Retina (tissue), 1 donor: Measurements from ENCODE around the gene ZNF189.

Experiments used
- DNase-seq: peaks from one replicate; pipeline ENCODE4 v3.0.0-alpha.2; 2016

The ZNF189 gene

DNA sequence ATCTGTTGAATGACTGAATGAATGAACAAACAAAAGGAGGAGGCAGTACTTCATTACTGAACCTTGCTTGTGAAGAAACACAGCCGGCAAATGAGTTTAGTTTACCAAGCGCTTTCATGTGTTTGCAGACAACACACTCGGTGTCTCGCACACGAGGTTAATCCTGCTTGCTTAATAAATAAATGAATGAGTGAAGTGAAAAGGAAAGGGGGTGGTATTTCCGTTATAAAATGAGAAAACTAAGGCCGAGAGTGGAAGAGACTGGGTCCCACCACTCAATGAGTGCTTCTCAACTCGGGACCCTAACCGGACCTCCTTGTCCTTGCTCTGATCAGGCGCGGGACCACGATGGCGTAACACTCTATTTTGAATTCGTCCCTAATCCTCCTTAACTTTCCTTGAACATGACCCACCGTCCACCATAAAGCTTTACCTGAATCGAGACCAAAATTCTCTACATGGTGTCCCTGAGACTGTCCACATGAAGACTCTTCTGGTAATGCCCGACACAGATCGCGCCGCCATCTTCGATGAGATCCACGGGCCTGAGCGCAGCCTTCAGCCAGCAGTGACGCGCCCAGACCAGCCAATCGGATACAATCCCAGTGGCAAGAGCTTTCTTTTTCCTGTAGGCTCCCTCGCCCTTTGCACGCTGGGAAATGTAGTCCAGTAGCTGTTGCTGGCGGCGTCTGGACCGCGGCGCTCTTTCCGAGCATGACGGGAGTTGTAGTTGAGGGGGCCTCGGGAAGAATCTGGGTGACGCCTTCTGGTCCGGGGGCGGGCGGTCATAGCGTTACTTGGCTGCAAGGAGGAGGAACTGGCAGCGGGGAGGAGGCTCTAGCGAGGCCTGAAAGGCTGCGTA, at the start of gene ZNF189, which contains the start of gene MRPL50:
Gene ZNF189 (plus strand): TSS at position 784 of the 862 bp plus-strand sequence. CDS start 306 bp downstream, outside the sequence.
Gene MRPL50 (minus strand): TSS at position 551 of the 862 bp plus-strand sequence. CDS start 26 bp downstream, at position 525.
- DNase-seq = peak; percentile 95

DNA sequence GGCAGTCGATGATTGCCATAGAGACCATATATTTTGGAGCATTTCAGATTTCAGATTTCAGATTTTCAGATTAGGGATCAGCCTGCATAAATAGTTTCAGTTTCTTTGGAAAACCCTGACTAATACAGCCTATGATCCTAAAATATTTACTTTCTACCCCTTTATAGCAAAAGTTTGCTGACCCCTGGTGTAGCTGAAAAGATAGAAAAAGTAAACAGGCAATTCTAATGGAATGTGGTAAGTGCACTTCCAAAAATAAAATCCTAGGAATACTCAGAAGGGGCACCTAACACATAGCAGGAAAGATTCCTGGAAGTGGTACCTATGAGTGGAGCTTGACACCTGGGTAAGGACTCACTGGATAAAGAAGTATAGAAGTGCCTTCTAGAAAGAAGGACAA, 48.4 kb upstream of the ZNF189 start:
- no peak for DNase-seq

DNA sequence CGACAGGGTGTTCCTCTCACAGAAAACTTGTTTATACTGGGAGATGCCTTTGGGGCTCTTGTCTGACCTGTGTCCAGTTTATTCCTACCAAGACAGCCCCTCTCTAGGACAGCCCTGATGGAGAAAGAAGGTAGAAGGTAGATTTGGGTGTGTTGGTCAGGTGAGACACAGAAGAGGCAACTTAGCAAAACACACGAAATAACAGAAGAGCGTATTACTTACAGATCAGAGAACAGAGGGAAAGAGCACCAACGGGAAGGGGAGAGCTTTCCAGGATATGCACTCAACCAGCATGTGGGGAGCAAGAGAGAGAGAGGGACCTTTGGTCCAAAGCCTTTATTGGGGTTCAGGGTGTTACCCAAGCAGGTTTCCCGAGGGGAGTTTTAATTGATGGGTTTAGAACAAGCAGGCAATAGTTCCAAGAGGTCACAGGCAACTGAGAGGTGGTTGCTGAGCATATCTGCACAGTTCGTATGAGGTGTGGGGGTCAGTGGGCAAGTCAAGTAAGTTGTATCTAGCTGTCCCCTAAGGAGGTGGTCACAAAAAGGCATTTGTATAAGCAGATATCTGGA, 45.7 kb upstream of the ZNF189 start:
- no peak for DNase-seq

DNA sequence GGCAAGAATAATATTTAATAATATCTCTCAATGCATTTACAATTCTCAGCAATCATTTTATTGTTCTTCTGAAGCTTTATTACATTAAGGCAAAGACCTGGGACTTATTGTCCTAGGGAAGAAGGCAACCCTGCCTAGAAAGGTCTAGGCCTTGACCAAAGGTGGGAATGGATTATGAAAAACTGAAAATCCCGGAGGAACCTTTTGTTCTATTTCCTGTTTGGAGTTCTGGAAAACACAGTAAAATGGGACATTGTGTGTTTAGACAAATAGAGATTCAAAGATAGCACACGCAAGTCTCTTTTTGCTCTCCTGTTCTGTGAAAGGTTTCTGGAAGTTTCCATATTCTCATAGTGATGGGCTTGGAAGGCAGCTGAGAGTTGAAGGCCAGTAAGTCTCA, 45.0 kb upstream of the ZNF189 start:
- no peak for DNase-seq

DNA sequence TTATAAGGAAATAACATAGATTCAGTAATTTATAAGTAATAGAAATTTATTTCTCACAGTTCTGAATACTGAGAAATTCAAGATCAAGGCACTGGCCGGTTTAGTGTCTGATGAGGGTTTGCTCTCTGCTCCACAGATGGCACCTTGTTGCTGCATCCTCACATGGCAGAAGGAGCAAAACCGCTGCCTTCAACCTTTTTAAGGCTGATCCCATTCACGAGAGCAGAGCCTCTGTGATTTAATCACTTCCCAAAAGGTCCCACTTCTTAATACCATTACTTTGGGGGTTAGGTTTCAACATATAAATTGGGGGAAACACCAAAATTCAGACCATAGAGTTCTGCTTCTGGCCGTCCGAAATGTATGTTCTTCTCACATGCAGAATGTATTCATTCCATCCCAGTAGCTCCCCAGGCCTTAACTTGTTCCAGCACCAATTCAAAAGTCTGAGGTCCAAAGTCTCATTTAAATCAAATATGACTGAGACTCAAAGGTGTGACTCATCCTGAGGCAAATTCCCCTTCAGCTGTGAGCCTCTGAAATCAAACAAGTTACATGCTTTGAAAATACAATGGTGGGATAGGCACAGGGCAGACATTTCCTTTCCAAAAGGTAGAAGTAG, 44.4 kb upstream of the ZNF189 start:
- DNase-seq = no peak

DNA sequence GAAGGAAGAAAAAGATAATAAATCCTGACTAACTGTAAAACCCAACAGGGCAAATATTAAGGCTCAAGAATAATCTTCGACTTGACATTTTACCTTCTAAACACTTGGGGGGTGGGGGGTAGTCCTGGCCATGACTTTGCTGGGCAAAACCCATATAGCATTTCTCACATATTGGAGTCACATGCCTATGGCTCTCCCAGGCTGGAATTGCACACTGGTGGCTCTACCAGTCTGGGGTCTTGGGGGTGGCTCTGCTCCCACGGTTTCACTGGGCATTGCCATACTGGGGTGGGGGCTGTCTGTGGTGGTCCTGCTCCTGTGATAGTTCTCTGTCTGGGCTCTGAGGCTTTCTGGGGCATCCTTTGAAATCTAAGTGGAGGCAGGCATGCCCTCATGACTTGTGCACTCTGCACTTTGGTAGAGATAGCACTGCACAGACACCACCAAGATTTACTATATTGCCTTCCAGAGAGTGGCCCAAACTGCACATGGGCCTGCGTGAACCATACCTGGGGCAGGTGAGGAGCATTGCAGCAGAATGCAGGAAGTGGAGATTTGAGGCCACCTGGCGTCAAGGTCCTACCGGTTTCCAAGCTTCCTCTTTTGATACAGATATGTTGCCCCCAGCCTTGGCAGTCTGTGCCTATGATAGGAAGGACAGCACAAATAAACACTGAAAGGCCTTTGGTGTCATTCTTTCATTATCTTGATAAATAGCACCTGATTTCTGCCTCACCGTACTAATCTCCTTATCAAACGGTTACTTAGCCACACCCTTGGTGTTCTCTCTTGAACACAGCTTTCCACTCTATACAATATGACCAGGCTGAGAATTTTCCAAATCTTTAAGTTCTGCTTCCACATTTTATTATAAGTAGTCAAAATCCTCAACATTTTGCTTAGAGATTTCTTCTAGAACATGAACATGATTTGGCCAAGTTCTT, 43.6 kb upstream of the ZNF189 start:
- no peak for DNase-seq

DNA sequence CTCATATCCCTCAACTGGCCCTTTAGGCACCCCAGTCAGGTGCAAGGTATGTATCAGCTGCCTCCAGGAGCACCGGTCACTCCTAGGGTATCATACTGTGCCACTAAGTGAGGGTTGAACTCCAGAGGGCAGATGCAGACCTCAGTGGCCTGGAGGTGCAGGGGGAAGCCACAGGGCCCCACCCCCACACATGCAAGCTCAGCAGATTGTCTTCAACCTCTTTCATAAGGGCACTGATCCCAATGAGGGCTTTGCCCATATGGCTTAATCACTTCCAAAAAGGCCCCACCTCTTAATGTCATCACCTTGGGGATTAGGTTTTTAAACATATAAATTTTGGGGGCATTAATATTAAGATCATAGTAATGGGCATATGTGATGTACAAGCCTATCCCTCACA, 42.0 kb upstream of the ZNF189 start:
- DNase-seq = no peak

DNA sequence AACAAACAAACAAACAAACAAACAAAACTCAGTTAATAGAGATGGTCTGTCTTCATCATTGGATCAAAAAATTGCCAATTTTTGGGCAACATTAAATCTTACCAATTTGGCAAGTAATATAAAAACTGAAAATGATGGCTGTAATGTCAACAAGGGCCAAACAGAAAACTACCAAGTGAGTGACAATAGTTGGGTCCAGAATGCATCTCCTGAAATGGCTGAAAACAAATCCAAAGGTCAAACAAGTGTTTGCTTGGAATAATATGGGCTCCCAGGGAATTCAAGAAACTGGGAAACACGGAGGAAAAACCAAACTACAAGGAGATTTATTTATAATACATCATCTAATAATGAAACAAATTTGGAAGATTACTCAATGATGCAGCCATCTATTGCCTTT, 39.0 kb upstream of the ZNF189 start:
- no peak for DNase-seq

DNA sequence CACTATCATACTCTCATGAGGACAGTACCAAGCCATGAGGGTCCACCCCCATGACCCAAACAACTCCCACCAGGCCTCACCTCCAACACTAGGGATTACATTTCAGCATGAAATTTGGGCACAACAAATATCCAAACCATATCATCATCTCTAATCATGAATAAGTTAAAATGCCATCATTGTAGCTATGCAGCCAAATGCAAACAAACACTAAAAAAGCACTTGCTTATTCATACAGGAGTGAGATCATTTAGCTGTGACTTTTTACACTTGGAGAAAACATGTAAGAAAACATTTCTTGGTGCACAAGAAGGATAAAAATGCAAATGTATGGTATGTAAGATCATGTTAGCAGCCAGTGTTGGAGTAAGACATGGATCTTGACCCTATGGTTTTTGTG, 38.0 kb upstream of the ZNF189 start:
- no peak for DNase-seq

DNA sequence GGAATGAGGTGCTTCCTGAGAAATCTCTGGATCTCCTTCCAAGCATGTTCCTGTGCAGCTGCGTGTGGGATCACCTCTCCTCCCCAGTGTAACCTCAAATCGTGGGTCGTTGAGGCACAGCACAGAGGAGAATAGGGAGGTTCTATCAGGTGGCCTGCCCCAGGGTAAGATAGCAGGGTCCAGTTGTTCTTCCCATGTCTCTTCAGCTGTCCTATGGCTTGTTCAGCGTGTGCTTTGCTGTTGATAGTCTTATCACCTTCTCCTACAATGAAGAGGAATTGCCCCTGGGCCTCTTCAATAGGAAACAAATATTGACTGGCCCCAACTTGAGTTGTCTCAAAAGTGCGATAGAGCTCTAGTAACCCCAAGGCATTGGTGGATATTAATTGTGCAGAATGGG, 36.2 kb upstream of the ZNF189 start:
- no peak for DNase-seq

DNA sequence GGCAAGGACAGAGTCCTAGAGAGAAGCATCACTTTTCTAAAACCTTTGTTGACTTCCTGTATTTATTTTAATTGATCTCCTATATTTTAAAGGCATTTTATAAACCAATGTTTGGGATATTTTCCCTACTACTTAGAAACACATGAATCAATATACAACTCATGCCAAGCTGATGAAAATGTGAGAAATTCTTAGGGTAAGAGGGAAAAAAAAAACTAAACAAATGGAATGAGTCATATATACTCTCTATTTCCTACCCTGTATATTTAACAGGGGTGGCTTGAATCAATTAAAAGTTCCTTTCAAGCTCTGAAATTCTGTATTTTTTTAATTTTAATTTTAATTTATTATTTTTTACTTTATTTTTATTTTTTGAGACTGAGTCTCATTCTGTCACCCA, 33.5 kb upstream of the ZNF189 start:
- DNase-seq = no peak

DNA sequence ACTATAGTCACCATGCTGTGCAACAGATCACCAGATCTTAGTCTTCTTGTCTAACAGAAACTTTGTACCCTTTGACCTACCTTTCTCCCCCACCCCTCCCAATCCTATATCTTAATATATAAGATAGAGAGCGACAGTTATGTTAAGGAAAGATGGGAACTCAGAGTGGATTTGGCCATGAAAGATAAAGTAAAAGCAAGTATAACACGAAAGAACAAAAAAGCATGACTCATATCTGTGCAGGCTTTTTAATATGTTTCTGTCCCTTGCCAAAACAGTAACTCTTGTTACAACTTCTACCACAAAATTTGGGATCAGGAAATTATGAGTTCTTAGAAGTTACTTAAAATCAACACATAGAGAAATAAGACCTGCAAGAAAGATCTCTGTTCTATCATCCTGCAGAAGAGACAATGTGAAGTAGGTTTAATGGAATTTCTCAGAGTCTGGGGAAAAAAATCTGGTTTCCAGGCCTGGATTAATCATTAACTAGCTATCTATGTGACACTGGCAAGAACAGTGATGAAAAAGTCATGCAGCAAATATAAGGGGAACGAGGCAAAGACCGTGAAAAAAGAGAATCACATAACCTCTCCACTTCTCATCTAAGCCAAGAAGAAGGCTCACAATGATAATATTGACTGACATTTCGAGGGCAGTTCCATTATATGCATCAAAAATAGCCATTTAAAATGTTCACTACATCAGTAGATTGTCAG, 32.5 kb upstream of the ZNF189 start:
- DNase-seq = no peak

DNA sequence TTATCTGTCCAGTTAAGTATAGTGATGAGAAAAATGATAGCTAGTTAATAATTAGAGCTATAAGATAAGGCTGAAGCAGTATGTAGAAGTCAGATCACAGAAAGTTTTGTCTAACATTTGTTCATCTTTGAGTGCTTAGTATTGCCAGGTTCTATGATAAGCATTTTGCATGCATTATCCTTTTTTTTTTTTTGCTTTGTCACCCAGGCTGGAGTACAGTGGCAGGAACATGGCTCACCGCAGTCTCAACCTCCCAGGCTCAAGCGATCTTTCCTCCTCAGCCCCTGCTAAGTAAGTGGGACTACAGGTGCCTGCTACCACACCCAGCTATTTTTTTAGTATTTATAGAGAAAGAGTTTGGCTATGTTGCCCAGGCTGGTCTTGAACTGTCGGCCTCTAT, 31.3 kb upstream of the ZNF189 start:
- no peak for DNase-seq

DNA sequence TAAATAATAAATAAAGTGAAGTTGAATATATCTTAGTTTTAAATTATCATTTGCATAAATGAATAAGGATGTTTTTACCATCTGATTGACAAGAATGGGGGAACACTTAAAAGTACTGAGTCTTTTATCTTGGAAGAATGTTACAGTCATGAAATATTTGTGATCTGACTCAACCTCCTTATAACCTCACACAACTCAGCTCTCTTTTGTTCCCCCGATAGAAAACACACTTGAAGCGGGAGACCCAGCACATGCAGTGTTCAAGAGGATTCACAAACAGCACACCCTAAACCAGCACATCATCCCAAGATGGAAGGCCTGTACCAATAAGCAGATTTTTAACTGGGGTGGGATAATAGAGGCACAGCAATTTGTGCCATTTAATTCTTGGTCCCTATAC, 29.4 kb upstream of the ZNF189 start:
- no peak for DNase-seq

DNA sequence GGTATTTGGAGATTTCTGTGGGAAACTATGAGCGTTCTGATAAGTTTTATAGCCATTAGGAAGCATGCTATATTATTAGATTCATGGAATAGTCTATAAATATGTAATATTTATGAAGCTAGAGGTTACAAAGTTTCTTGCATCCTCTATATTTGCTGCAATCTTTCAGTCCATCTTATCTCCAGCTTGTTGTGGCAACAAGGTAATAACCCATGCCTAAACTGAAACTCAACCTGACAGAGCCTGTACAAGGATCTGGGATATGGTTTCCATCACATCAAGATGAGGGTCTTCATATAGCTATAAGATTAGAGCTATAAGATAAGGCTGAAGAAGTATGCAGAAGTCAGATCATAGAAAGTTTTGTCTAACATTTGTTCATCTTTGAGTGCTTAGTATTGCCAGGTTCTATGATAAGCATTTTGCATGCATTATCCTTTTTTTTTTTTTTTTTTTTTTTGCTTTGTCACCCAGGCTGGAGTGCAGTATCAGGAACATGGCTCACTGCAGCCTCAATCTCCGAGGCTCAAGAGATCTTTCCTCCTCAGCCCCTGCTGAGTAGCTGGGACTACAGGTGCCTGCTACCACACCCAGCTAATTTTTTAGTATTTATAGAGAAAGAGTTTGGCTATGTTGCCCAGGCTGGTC, 28.6 kb upstream of the ZNF189 start:
- no peak for DNase-seq

DNA sequence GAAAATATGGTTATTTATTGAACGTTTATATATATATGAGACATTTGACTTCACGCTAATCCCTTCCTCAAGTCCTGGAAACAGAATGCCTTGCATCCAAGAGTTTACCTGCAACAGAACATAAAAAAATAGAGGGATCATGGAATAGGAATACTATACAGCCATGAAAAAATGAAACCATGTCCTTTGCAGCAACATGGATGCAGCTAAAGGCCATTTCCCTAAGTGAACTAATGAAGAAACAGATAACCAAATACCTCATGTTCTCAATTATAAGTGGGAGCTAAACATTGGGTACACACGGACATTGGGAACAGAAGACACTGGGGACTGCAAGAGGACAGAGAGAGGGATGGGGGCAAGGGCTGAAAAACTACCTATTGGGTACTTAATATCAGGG, 26.8 kb upstream of the ZNF189 start:
- DNase-seq = no peak

DNA sequence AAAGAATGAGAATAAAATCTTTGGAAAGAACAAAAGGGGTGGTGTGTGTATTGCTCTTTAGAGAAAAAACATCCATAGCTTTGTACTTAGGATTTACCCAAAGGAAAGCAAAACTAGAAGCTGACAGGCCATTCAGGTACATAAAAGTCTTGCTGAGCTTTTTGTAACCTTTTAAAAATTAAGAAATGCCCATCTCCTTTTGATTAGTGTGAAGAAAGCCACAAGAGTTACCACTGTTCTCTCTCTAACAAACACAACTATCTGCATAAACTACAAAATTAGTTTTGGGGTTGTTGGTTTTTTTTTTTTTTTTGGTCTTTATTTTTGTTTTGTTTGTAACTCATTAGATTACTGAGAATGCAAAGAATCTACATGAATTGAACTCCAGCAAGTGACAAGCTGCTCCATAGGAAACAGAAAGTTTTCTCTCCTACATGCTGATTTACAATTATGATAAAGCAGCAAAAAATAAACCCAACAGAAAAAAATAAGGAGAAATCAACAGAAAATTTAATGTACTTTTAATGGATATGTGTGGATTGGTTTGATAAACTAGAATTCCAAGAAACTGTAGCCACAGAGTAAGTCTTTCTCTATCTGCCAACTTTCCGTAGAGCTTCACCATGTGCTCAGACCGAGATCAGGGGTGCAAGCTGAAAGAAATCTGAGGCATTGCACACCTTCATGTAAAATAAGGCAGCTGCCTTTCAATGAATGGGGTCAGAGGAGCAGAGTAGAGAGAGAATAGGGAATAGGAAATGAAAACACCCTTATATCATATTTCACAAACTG, 26.1 kb upstream of the ZNF189 start:
- no peak for DNase-seq

DNA sequence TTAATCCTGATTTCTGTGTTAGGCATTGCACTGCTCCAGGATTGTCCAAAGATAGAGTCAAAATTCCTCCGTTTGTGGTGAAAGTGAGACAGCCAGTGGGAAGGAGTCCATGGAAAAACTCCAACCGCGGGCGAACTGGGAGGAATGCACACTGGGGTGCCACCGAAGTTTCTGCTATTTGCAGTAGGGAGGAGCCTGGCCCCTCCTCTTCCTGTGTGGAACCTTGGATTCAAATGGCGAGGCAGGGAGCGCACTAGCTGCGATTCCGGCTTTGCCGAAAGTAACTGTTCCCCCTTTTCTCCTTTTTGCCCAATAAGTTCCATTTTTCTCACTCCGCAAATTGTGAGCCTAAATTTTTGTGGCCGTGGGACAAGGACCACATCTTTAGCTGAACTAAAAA, 23.1 kb upstream of the ZNF189 start:
- no peak for DNase-seq

DNA sequence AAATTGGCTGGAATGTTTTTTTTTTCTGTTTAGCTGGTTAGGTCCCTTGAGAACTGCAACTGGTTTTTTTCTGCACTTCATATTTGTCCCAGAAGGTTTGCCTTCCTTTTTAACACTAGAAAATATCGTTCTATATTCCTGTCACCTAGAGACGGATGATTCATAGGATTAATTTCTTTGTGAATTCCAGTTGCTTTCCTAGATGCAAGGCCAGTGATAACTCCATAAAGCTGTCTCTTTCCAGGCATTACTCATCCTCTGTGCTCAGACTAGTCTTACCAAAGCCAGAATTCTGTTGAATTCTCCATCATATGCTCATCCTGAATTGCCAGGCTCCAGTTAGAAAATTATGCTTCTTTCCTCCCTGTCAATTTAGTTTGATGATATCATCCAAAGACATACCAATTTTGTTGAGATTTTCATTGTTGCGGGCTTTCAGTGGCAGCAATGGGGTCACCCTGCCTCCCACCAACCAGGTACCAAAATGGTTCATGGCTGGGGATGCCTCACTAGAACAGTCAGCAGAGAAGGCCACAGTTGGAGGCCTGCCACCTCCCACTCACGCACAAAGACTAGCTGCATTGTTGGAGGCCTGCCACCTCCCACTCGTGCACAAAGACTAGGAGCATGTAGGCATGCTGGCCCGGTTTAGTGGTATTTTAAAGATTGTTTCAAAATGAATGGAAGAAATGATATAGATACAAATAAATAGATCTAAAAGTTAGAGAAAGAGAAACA, 22.4 kb upstream of the ZNF189 start:
- DNase-seq = no peak

DNA sequence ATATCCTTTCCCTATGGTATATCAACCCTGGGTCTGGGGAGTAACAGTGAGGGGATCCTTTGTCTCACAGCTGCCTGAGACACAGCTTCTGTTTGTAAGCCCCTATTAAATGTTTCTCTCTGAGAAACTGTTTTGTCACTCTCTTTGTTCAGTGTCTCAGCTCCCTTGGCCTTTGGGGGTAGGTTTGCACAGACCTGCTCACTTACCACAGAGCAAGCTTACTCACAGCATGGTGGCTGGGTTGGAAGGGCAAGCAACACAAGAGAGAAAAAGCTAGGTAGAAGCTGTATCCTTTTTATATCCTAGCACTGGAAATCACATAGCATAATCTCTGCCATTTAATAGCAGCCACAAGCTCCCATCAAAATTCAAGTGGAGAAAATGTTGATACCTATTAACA, 18.4 kb upstream of the ZNF189 start:
- DNase-seq = no peak
